A549 (cell line): ENCODE data around the gene NKAIN2. TPM values are rescaled to one million over a fixed set of nuclear protein-coding genes. Genes with fewer than 3 reads are reported as not detected.

Experiments used
- ATAC-seq, 2 experiments: fragments of 200-7000 bp in 1 of 2; fragments of >200 bp in 1 of 2; cut with Nextera tagmentation in 1 of 2; cut with Tn5 transposase in 1 of 2; 3 replicates each; pipeline versions ENCODE4 v1.8.0 to v1.9.1; 2018 to 2020; ENCODE audit warnings: mild to moderate bottlenecking in 1 of 2, moderate library complexity in 1 of 2
- CTCF ChIA-PET: fragments of 300-600 bp; sonication (Branson Sonifier 250); formaldehyde crosslinking; extraction: SDS; loops from one replicate; lab custom pipeline; 2021; ENCODE audit warnings: antibody characterized with exemption, inconsistent platforms; lab: Yijun Ruan, JAX
- POLR2A ChIA-PET: fragments of 350-600 bp; formaldehyde crosslinking; extraction: SDS; loops from one replicate; lab custom pipeline; 2021; ENCODE audit warnings: antibody characterized with exemption, inconsistent platforms; lab: Yijun Ruan, JAX
- DNase-seq, 2 experiments: peaks; one replicate each; pipeline versions ENCODE4 v3.0.0 to v3.0.0-alpha.2; 2011 to 2016; ENCODE audit warnings: low read depth in 1 of 2, low spot score in 1 of 2
- FAIRE-seq: peaks from 2 replicates; lab custom pipeline; 2011; peaks lifted over from hg19 to GRCh38; lab: Jason Lieb, UNC
- H3K27ac ChIP-seq, 2 experiments: fragments of >200 bp; sonication (Bioruptor Twin); formaldehyde crosslinking; 3 replicates each; pipeline ENCODE4 v1.5.1; 2016 to 2017
- H3K4me1 ChIP-seq: fragments of >200 bp; sonication (Bioruptor Twin); formaldehyde crosslinking; 3 replicates; pipeline ENCODE4 v1.6.1; 2016
- H3K4me2 ChIP-seq: fragments of >200 bp; sonication (Bioruptor Twin); formaldehyde crosslinking; 3 replicates; pipeline ENCODE4 v1.6.1; 2016
- H3K4me3 ChIP-seq: fragments of >200 bp; sonication (Bioruptor Twin); formaldehyde crosslinking; 3 replicates; pipeline ENCODE4 v1.5.1; 2016
- H3K9me3 ChIP-seq: fragments of >200 bp; sonication (Bioruptor Twin); formaldehyde crosslinking; 3 replicates; pipeline ENCODE4 v1.6.1; 2016
- BHLHE40 ChIP-seq: IDR thresholded peaks from 2 replicates; pipeline ENCODE4 v1.6.1; 2012; ENCODE audit warnings: low read depth, low read length, inconsistent platforms
- CHD2 ChIP-seq: fragments of 150-350 bp; IDR thresholded peaks from 2 replicates; pipeline ENCODE4 v1.6.1; 2014; ENCODE audit warnings: low read length; ENCODE audit not compliant: partially characterized antibody
- CHD4 ChIP-seq: fragments of 200-600 bp; sonication (generic); IDR thresholded peaks from 2 replicates; pipeline ENCODE4 v1.6.1; 2016; ENCODE audit warnings: antibody characterized with exemption, mild to moderate bottlenecking, borderline replicate concordance
- EHF ChIP-seq: fragments of 250-450 bp; sonication (Bioruptor Pico); IDR thresholded peaks from 2 replicates; pipeline ENCODE4 v1.5.0; 2020; ENCODE audit warnings: mild to moderate bottlenecking
- EP300 ChIP-seq, 2 experiments: fragments of >200 bp; sonication (Bioruptor Twin); formaldehyde crosslinking; IDR thresholded peaks; 2 replicates in 1 of 2; 3 replicates in 1 of 2; pipeline ENCODE4 v1.6.1; 2016 to 2017
- ESRRA ChIP-seq: fragments of 150-350 bp; IDR thresholded peaks from 2 replicates; pipeline ENCODE4 v1.6.1; 2014; ENCODE audit warnings: mild to moderate bottlenecking, low read length, borderline replicate concordance
- FOSL2 ChIP-seq, 2 experiments: fragments of 450-650 bp in 1 of 2; fragments of >200 bp in 1 of 2; sonication (Bioruptor Twin) in 1 of 2; formaldehyde crosslinking; IDR thresholded peaks; 2 replicates each; pipeline versions ENCODE4 v1.5.0 to v1.6.1; 2016 to 2020; ENCODE audit warnings: mild to moderate bottlenecking in 1 of 2, moderate library complexity in 1 of 2
- FOXS1 ChIP-seq: fragments of 250-450 bp; sonication (Bioruptor Pico); IDR thresholded peaks from 2 replicates; pipeline ENCODE4 v1.5.0; 2020; ENCODE audit warnings: mild to moderate bottlenecking, moderate library complexity
- GATA3 ChIP-seq: IDR thresholded peaks from 2 replicates; pipeline ENCODE4 v1.6.1; 2012; ENCODE audit warnings: borderline replicate concordance
- HDAC2 ChIP-seq: fragments of 200-600 bp; sonication (generic); IDR thresholded peaks from 2 replicates; pipeline ENCODE4 v1.6.1; 2016
- HEYL ChIP-seq: fragments of 250-450 bp; sonication (Bioruptor Pico); IDR thresholded peaks from 2 replicates; pipeline ENCODE4 v1.8.0; 2021; ENCODE audit warnings: mild to moderate bottlenecking, moderate library complexity
- HOXA7 ChIP-seq: fragments of 250-450 bp; sonication (Bioruptor Pico); IDR thresholded peaks from 2 replicates; pipeline ENCODE4 v1.5.0; 2020; ENCODE audit warnings: mild to moderate bottlenecking, moderate library complexity
- MAFK ChIP-seq: fragments of 450-650 bp; IDR thresholded peaks from 2 replicates; pipeline ENCODE4 v1.6.1; 2014; ENCODE audit not compliant: partially characterized antibody
- MAZ ChIP-seq: fragments of 150-350 bp; IDR thresholded peaks from 2 replicates; pipeline ENCODE4 v1.6.1; 2014; ENCODE audit warnings: antibody characterized with exemption, low read depth, low read length, borderline replicate concordance
- NPAS2 ChIP-seq: fragments of 250-450 bp; sonication (Bioruptor Pico); IDR thresholded peaks from 2 replicates; pipeline ENCODE4 v1.8.0; 2022; ENCODE audit warnings: mild to moderate bottlenecking, moderate library complexity, borderline replicate concordance
- RARB ChIP-seq: fragments of 250-450 bp; sonication (Bioruptor Pico); IDR thresholded peaks from 2 replicates; pipeline ENCODE4 v1.8.0; 2021; ENCODE audit warnings: mild to moderate bottlenecking, moderate library complexity
- RFX5 ChIP-seq: fragments of 450-650 bp; IDR thresholded peaks from 2 replicates; pipeline ENCODE4 v1.7.1; 2014; ENCODE audit warnings: antibody characterized with exemption, mild to moderate bottlenecking, moderate library complexity
- SREBF2 ChIP-seq: fragments of 450-650 bp; IDR thresholded peaks from 2 replicates; pipeline ENCODE4 v1.6.1; 2014; ENCODE audit warnings: mild to moderate bottlenecking, moderate library complexity
- ZNF302 ChIP-seq: fragments of 250-450 bp; sonication (Bioruptor Pico); IDR thresholded peaks from 2 replicates; pipeline ENCODE4 v1.9.0; 2021; ENCODE audit warnings: inconsistent platforms, mild to moderate bottlenecking, moderate library complexity
- ZSCAN20 ChIP-seq: fragments of 250-450 bp; sonication (Bioruptor Pico); IDR thresholded peaks from 2 replicates; pipeline ENCODE4 v1.8.0; 2022; ENCODE audit warnings: mild to moderate bottlenecking, moderate library complexity
- WGBS: methylation state at CpG from one replicate; pipeline ENCODE4 v1.1.6; 2017; ENCODE audit errors: missing lambda C conversion rate; 5-methylcytosine and 5-hydroxymethylcytosine counted together
- polyA plus RNA-seq, 4 experiments: library from polyadenylated mRNA; depleted of rRNA in 3 of 4; stranded (reverse); fragments of >200 nt; fragmentation: RNase III in 1 of 4; extraction: RNeasy Plus Mini Kit Qiagen cat#74134 plus additional on column Dnase treatment in 1 of 4; gene quantifications; 2 replicates in 3 of 4; 3 replicates in 1 of 4; pipeline ENCODE4 v1.2.3, GENCODE V29; 2011 to 2017
- TF ChIP-seq, protein P1 (sequence below): fragments of >200 bp; sonication (Bioruptor Twin); formaldehyde crosslinking; IDR thresholded peaks from 2 replicates; pipeline ENCODE4 v1.6.1; 2016
- TF ChIP-seq, protein P2 (sequence below): fragments of 250-450 bp; sonication (Bioruptor Pico); IDR thresholded peaks from 2 replicates; pipeline ENCODE4 v1.5.0; 2020; ENCODE audit warnings: low read depth, mild to moderate bottlenecking, moderate library complexity
- TF ChIP-seq, protein P3 (sequence below): fragments of 250-450 bp; sonication (Bioruptor Pico); IDR thresholded peaks from 2 replicates; pipeline ENCODE4 v1.5.0; 2021; ENCODE audit warnings: mild to moderate bottlenecking, moderate library complexity, borderline replicate concordance
- TF ChIP-seq, protein P4 (sequence below): fragments of 150-350 bp; IDR thresholded peaks from 2 replicates; pipeline ENCODE4 v1.6.1; 2014; ENCODE audit warnings: low read depth, mild to moderate bottlenecking, low read length
- TF ChIP-seq, protein P5 (sequence below): IDR thresholded peaks from 2 replicates; pipeline ENCODE4 v1.6.1; 2012

Gene NKAIN2
- polyA plus RNA-seq, 2 of the 4 experiments (the other 2 are of a cell fraction), result not detected

DNA sequence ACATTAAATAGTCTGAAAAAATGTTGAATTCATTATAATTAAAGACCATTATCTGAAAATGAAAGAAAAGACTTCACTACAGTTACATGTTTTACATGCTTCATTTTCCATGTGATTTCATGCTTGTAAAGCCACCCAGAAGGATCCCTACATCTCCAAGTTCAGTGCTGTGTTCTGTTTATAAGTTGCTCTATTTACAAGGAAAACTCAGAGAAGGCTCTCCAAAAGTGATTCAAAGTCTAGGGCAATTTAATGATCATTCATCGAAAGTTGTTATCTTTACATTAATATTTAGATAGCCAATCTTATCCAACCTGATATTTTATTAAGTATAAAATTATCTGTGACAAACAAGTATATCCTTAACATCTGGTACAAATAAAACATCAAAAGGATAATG, 663.7 kb downstream of the NKAIN2 start:
- Histone ChIP-seq H3K9me3 (no peaks in the 10 kb centered on the region), H3K4me1 (no peaks in the 10 kb centered on the region), H3K4me3 (no peak overlapping the region), H3K4me2 (no peak overlapping the region), H3K27ac (no peak overlapping the region)
- ChIA-PET CTCF (no interaction called here), POLR2A (no interaction called here)
- ATAC-seq (no peak), DNase-seq (no peak), FAIRE-seq (no peak)
- 48% methylated on average over 1 of the region's 1 CpG for WGBS
- TF ChIP-seq, protein P1, sequence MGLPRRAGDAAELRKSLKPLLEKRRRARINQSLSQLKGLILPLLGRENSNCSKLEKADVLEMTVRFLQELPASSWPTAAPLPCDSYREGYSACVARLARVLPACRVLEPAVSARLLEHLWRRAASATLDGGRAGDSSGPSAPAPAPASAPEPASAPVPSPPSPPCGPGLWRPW, result no peak
- no peak for TF ChIP-seq BHLHE40
- no peak for TF ChIP-seq MAFK
- TF ChIP-seq, protein P2, sequence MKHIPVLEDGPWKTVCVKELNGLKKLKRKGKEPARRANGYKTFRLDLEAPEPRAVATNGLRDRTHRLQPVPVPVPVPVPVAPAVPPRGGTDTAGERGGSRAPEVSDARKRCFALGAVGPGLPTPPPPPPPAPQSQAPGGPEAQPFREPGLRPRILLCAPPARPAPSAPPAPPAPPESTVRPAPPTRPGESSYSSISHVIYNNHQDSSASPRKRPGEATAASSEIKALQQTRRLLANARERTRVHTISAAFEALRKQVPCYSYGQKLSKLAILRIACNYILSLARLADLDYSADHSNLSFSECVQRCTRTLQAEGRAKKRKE (CRISPR knock-in tag), result no peak
- TF ChIP-seq ESRRA, result no peak
- no peak for TF ChIP-seq MAZ
- TF ChIP-seq EP300 (IDR thresholded peaks at IDR 0.05), result no peak
- no peak for TF ChIP-seq NPAS2 (CRISPR knock-in tag)
- no peak for TF ChIP-seq HEYL (CRISPR knock-in tag)
- TF ChIP-seq FOXS1, result no peak
- TF ChIP-seq, protein P3, sequence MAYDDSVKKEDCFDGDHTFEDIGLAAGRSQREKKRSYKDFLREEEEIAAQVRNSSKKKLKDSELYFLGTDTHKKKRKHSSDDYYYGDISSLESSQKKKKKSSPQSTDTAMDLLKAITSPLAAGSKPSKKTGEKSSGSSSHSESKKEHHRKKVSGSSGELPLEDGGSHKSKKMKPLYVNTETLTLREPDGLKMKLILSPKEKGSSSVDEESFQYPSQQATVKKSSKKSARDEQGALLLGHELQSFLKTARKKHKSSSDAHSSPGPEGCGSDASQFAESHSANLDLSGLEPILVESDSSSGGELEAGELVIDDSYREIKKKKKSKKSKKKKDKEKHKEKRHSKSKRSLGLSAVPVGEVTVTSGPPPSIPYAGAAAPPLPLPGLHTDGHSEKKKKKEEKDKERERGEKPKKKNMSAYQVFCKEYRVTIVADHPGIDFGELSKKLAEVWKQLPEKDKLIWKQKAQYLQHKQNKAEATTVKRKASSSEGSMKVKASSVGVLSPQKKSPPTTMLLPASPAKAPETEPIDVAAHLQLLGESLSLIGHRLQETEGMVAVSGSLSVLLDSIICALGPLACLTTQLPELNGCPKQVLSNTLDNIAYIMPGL, result no peak
- no peak for TF ChIP-seq EHF (CRISPR knock-in tag)

DNA sequence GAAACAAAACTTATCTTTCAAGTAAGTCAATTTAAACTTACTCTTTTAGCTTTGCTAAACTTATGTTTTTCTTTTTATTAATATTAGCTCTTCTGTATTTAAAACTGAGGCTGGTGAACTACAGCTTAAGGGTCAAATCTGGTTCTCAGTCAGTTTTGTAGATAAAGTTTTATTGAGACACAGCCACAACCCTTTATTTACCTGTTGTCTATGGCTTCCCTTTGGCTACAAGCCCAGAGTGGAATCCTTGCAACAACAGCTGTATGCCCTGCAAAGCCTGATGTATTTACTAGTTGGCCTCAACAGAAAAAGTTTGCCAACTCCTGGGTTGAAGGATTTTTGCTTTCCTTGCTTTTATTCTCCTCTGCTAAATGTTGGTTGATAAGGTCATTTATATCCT, 667.1 kb downstream of the NKAIN2 start:
- FAIRE-seq (no peak), DNase-seq (no peak)
- Histone ChIP-seq H3K4me3 (no peak overlapping the region), H3K4me2 (no peak overlapping the region), H3K9me3 (no peaks in the 10 kb centered on the region), H3K4me1 (no peaks in the 10 kb centered on the region)
- CTCF ChIA-PET, result no interaction called here
- TF ChIP-seq HEYL (CRISPR knock-in tag) (no peak), NPAS2 (CRISPR knock-in tag) (no peak), HDAC2 (no peak), ZSCAN20 (CRISPR knock-in tag) (no peak), RARB (CRISPR knock-in tag) (no peak), FOSL2 (IDR thresholded peaks at IDR 0.05) (no peak), FOSL2 (CRISPR knock-in tag; IDR thresholded peaks at IDR 0.05) (no peak), CHD4 (no peak), RFX5 (no peak), BHLHE40 (no peak), CHD2 (no peak), HOXA7 (CRISPR knock-in tag) (no peak), GATA3 (no peak), SREBF2 (no peak), MAFK (no peak), ZNF302 (CRISPR knock-in tag) (no peak)
- TF ChIP-seq, protein P4, sequence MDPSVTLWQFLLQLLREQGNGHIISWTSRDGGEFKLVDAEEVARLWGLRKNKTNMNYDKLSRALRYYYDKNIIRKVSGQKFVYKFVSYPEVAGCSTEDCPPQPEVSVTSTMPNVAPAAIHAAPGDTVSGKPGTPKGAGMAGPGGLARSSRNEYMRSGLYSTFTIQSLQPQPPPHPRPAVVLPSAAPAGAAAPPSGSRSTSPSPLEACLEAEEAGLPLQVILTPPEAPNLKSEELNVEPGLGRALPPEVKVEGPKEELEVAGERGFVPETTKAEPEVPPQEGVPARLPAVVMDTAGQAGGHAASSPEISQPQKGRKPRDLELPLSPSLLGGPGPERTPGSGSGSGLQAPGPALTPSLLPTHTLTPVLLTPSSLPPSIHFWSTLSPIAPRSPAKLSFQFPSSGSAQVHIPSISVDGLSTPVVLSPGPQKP, result no peak
- TF ChIP-seq, protein P5, sequence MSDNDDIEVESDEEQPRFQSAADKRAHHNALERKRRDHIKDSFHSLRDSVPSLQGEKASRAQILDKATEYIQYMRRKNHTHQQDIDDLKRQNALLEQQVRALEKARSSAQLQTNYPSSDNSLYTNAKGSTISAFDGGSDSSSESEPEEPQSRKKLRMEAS, result no peak
- TF ChIP-seq, protein P3, result no peak
- TF ChIP-seq, all 56 proteins: peak for 0
- POLR2A ChIA-PET, result no interaction called here
- H3K27ac ChIP-seq, result no peak overlapping the region
- ATAC-seq, result no peak
